HepG2 (cell line): ENCODE results near the gene CIB1. TPM values are rescaled to one million over a fixed set of nuclear protein-coding genes. Genes with fewer than 3 reads are reported as not detected.

Experiments used
- ATAC-seq: fragments of 200-7000 bp; cut with Tn5 transposase; 3 replicates; pipeline ENCODE4 v1.9.1; 2020; ENCODE audit warnings: mild to moderate bottlenecking, moderate library complexity
- BruUV-seq: library from RNA; stranded (reverse); fragments of 400-500 nt; replicated peaks from 2 replicates; lab custom pipeline; 2021; lab: Mats Ljungman, UMichigan
- CTCF ChIA-PET: fragments of 300-600 bp; formaldehyde crosslinking; extraction: SDS; loops from one replicate; lab custom pipeline; 2021; ENCODE audit warnings: low total read pairs, inconsistent platforms, low intra/inter-chr PET ratio; lab: Yijun Ruan, JAX
- POLR2A ChIA-PET: fragments of 350-600 bp; sonication (Branson Sonifier 250); formaldehyde crosslinking; loops from one replicate; lab custom pipeline; 2020; ENCODE audit warnings: antibody characterized with exemption, inconsistent platforms; lab: Yijun Ruan, JAX
- DNase-seq: peaks from one replicate; pipeline ENCODE4 v3.0.0-alpha.2; 2015; ENCODE audit warnings: low spot score
- FAIRE-seq: peaks from 3 replicates; lab custom pipeline; 2011; peaks lifted over from hg19 to GRCh38; lab: Jason Lieb, UNC
- H2AFZ ChIP-seq: one replicate; pipeline ENCODE4 v1.6.1; 2011; ENCODE audit warnings: low read length, inconsistent platforms
- H3K27ac ChIP-seq: fragments of 300-600 bp; 3 replicates; pipeline ENCODE4 v1.8.0; 2011; ENCODE audit warnings: mixed run types, mild to moderate bottlenecking, mixed read lengths, low read length, inconsistent platforms; ENCODE audit not compliant: insufficient read depth; ENCODE audit errors: extremely low read length
- H3K27me3 ChIP-seq, 2 experiments: fragments of 200-600 bp in 1 of 2; 2 replicates in 1 of 2; 3 replicates in 1 of 2; pipeline versions ENCODE4 v1.6.0 to v1.8.0; 2011; ENCODE audit warnings: low read length in 2 of 2, mild to moderate bottlenecking in 2 of 2, moderate library complexity in 2 of 2, inconsistent platforms in 1 of 2; ENCODE audit not compliant: insufficient read depth in 2 of 2, control insufficient read depth in 1 of 2
- H3K36me3 ChIP-seq, 2 experiments: fragments of 200-600 bp in 1 of 2; replicated peaks in 1 of 2; 2 replicates in 1 of 2; 3 replicates in 1 of 2; pipeline versions ENCODE4 v1.5.1 to v1.8.0; 2011; ENCODE audit warnings: low read length in 2 of 2, inconsistent platforms in 1 of 2; ENCODE audit not compliant: insufficient read depth in 2 of 2, control insufficient read depth in 1 of 2
- H3K4me1 ChIP-seq: 2 replicates; pipeline ENCODE4 v1.5.1; 2012; ENCODE audit warnings: low read length, inconsistent platforms; ENCODE audit not compliant: insufficient read depth
- H3K4me2 ChIP-seq: 2 replicates; pipeline ENCODE4 v1.6.0; 2011; ENCODE audit warnings: low read depth, low read length, inconsistent platforms
- H3K4me3 ChIP-seq, 3 experiments: fragments of 200-600 bp in 1 of 3; sonication (generic), shearing (Covaris generic) in 1 of 3; replicated peaks in 1 of 3; 2 replicates each; pipeline ENCODE4 v1.5.1; 2011 to 2016; ENCODE audit warnings: low read length in 3 of 3, inconsistent platforms in 2 of 3, low read depth in 2 of 3, mild to moderate bottlenecking in 2 of 3, control low read depth in 1 of 3, mixed read lengths in 1 of 3; ENCODE audit not compliant: insufficient read depth in 1 of 3
- H3K79me2 ChIP-seq: one replicate; pipeline ENCODE4 v1.6.1; 2011; ENCODE audit warnings: low read length, inconsistent platforms; ENCODE audit not compliant: insufficient read depth
- H3K9ac ChIP-seq: 2 replicates; pipeline ENCODE4 v1.6.0; 2011; ENCODE audit warnings: mild to moderate bottlenecking, low read depth, low read length, inconsistent platforms; ENCODE audit not compliant: insufficient read depth
- H3K9me3 ChIP-seq: 2 replicates; pipeline ENCODE4 v1.5.1; 2012; ENCODE audit warnings: mild to moderate bottlenecking, low read length
- H4K20me1 ChIP-seq: 2 replicates; pipeline ENCODE4 v1.6.0; 2011; ENCODE audit warnings: inconsistent platforms, mild to moderate bottlenecking, low read length, moderate library complexity; ENCODE audit not compliant: insufficient read depth
- ARNT ChIP-seq: fragments of 450-650 bp; IDR thresholded peaks from 2 replicates; pipeline ENCODE4 v1.6.1; 2017
- MAFF ChIP-seq: IDR thresholded peaks from 2 replicates; pipeline ENCODE4 v1.6.1; 2011; ENCODE audit warnings: low read depth, low read length, improper control_type of control experiment
- ZNF138 ChIP-seq: sonication (generic); formaldehyde crosslinking; IDR thresholded peaks from 2 replicates; pipeline ENCODE4 v1.5.0; 2020; ENCODE audit warnings: mild to moderate bottlenecking, low read depth, missing genetic modification reagents
- ZSCAN12 ChIP-seq: sonication (generic); formaldehyde crosslinking; IDR thresholded peaks from 2 replicates; pipeline ENCODE4 v1.9.0; 2021; ENCODE audit warnings: mild to moderate bottlenecking, missing genetic modification reagents
- WGBS: methylation state at CpG from one replicate; pipeline ENCODE4 v1.1.6; 2017; ENCODE audit warnings: low lambda C conversion rate; 5-methylcytosine and 5-hydroxymethylcytosine counted together
- in situ Hi-C: cut with HindIII; loops from 2 replicates; pipeline ENCODE4 v1.10.0; 2017; ENCODE audit warnings: low pct_unique_long_range_greater_than_20kb; ENCODE audit not compliant: extremely low pct_ligation_motif_present
- intact Hi-C: fragments of 100-400 bp; cut with micrococcal nuclease; formaldehyde crosslinking; loops from one replicate; pipeline ENCODE4 v1.10.0; 2022; ENCODE audit not compliant: unreplicated experiment
- polyA plus RNA-seq, 8 experiments: library from polyadenylated mRNA; depleted of rRNA in 3 of 8; stranded (reverse) in 7 of 8; unstranded in 1 of 8; fragments of >200 nt; fragmentation: Illumina TruSeq in 4 of 8; extraction: Trizol in 4 of 8; gene quantifications; 2 replicates each; pipeline versions ENCODE4 v1.2.1 to v1.2.3, GENCODE V29; 2011 to 2016; ENCODE audit warnings: low read depth in 4 of 8, missing spikeins in 1 of 8, mixed read lengths in 1 of 8; ENCODE audit not compliant: insufficient read depth in 1 of 8
- total RNA-seq, 5 experiments: library from RNA; depleted of rRNA; stranded (reverse); fragments of >200 nt; fragmentation: Illumina TruSeq; extraction: Trizol; gene quantifications; 2 replicates each; pipeline ENCODE4 v1.2.3, GENCODE V29; 2016; ENCODE audit warnings: low read depth in 1 of 5
- TF ChIP-seq, protein P1 (sequence below): sonication (generic); formaldehyde crosslinking; IDR thresholded peaks from 2 replicates; pipeline ENCODE4 v1.4.0; 2020; ENCODE audit warnings: missing genetic modification reagents, low read depth, mild to moderate bottlenecking, borderline replicate concordance
- TF ChIP-seq, protein P2 (sequence below): sonication (generic); formaldehyde crosslinking; IDR thresholded peaks from 2 replicates; pipeline ENCODE4 v1.5.0; 2020; ENCODE audit warnings: mild to moderate bottlenecking, missing genetic modification reagents, moderate library complexity
- TF ChIP-seq, protein P3 (sequence below), 2 experiments: sonication (generic) in 1 of 2; formaldehyde crosslinking in 1 of 2; IDR thresholded peaks; 2 replicates each; pipeline versions ENCODE4 v1.4.0 to v1.6.1; 2018 to 2020; ENCODE audit warnings: missing genetic modification reagents in 2 of 2, borderline replicate concordance in 1 of 2, low read depth in 1 of 2, mild to moderate bottlenecking in 1 of 2, missing biosample characterization in 1 of 2

Gene CIB1
- total and polyA plus RNA-seq, 2 of the 13 experiments (the other 11 are each of a cell fraction or from before 2014, with no cell fraction given): 38.7 to 72.7 TPM

DNA sequence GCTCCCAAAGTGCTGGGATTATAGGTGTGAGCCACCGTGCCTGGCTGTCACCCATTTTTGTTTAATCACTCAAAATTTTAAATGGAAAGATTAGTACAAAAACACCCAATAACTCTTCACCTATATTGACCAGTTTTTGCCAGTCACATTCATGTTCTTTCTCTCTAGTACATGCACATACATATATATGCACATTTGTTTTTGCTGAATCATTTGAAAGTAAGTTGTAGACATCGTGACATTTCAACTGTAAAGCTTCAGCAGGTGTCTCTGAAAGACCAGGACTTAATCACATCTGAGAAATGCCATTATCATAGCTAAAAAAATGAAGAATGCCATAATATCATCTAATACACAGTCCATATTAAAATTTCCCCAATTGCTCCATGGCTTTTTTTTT, 39.1 kb downstream of the CIB1 start:
- Histone ChIP-seq H3K9ac (no peak overlapping the region), H3K79me2 (no peaks in the 10 kb centered on the region), H2AFZ (no peak overlapping the region), H3K36me3 (no peaks in the 10 kb centered on the region), H3K4me1 (peaks cover 36% of the 10 kb centered on the region), H3K4me2 (no peak overlapping the region), H4K20me1 (no peaks in the 10 kb centered on the region), H3K27ac (no peak overlapping the region), H3K27me3 (no peaks in the 10 kb centered on the region), H3K4me3 (no peak overlapping the region), H3K9me3 (no peaks in the 10 kb centered on the region)
- WGBS: 100% methylated on average over 2 of the region's 2 CpGs
- TF ChIP-seq, protein P1, sequence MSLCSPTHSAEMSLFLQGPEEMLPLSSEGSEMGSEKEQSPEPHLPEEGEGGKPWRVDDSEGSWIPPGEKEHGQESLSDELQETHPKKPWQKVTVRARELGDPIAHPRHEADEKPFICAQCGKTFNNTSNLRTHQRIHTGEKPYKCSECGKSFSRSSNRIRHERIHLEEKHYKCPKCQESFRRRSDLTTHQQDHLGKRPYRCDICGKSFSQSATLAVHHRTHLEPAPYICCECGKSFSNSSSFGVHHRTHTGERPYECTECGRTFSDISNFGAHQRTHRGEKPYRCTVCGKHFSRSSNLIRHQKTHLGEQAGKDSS (CRISPR knock-in tag): no peak
- TF ChIP-seq, protein P2, sequence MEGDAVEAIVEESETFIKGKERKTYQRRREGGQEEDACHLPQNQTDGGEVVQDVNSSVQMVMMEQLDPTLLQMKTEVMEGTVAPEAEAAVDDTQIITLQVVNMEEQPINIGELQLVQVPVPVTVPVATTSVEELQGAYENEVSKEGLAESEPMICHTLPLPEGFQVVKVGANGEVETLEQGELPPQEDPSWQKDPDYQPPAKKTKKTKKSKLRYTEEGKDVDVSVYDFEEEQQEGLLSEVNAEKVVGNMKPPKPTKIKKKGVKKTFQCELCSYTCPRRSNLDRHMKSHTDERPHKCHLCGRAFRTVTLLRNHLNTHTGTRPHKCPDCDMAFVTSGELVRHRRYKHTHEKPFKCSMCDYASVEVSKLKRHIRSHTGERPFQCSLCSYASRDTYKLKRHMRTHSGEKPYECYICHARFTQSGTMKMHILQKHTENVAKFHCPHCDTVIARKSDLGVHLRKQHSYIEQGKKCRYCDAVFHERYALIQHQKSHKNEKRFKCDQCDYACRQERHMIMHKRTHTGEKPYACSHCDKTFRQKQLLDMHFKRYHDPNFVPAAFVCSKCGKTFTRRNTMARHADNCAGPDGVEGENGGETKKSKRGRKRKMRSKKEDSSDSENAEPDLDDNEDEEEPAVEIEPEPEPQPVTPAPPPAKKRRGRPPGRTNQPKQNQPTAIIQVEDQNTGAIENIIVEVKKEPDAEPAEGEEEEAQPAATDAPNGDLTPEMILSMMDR: no peak
- TF ChIP-seq MAFF (0 out of 2 replicates have a peak, but pooled peaks have one; percentile 28), ZNF138 (CRISPR knock-in tag) (no peak), ZSCAN12 (CRISPR knock-in tag) (no peak), ARNT (no peak)
- TF ChIP-seq, protein P3, sequence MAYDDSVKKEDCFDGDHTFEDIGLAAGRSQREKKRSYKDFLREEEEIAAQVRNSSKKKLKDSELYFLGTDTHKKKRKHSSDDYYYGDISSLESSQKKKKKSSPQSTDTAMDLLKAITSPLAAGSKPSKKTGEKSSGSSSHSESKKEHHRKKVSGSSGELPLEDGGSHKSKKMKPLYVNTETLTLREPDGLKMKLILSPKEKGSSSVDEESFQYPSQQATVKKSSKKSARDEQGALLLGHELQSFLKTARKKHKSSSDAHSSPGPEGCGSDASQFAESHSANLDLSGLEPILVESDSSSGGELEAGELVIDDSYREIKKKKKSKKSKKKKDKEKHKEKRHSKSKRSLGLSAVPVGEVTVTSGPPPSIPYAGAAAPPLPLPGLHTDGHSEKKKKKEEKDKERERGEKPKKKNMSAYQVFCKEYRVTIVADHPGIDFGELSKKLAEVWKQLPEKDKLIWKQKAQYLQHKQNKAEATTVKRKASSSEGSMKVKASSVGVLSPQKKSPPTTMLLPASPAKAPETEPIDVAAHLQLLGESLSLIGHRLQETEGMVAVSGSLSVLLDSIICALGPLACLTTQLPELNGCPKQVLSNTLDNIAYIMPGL (CRISPR knock-in tag; IDR thresholded peaks at IDR 0.05; ENCODE audit: borderline replicate concordance in 1 of 2, low read depth in 1 of 2): no peak
- no TSS peak for BruUV-seq
- in situ Hi-C loops (no loop called here), intact Hi-C loops (no loop called here)
- no peak for FAIRE-seq
- ChIA-PET POLR2A (no interaction called here), CTCF (no interaction called here)
- no peak for DNase-seq
- no peak for ATAC-seq
